Hindlimb muscle (tissue), 1 donor: ENCODE data around the gene DFFB. TPM values are rescaled to one million over a fixed set of nuclear protein-coding genes. Genes with fewer than 3 reads are reported as not detected.
A peak's percentile ranks its signal among the peaks of the same experiment; 100 is the strongest.
"Not testable (repeated sequence)": the region's sequence is repeated elsewhere in the genome, so short reads cannot be mapped to it uniquely, and the experiment has no call there.

ENCODE experiments used
- DNase-seq: peaks from one replicate; pipeline ENCODE4 v3.0.0-alpha.2; 2013
- polyA plus RNA-seq: library from polyadenylated mRNA; unstranded; fragments of 120-200 nt; gene quantifications from one replicate; pipeline ENCODE4 v1.2.1, GENCODE V29; 2013; ENCODE audit not compliant: insufficient read length

Gene DFFB
- polyA plus RNA-seq, 1 donor: 5.7 TPM

- peak; percentile 53 for DNase-seq
Observed at GRCh38 chr1:3910857-3911845, 53.9 kb downstream of the DFFB start.

- no peak for DNase-seq
Observed at GRCh38 chr1:3911981-3912808, 54.9 kb downstream of the DFFB start.

GRCh38 chr1:3912809-3913685 lies 55.8 kb downstream of the DFFB start:
- DNase-seq: no peak

GRCh38 chr1:3914331-3914851 lies 57.1 kb downstream of the DFFB start:
- no peak for DNase-seq

- DNase-seq: no peak
Observed at GRCh38 chr1:3914911-3915310, 57.6 kb downstream of the DFFB start.

GRCh38 chr1:3915551-3916121 lies 58.4 kb downstream of the DFFB start:
- DNase-seq: no peak

GRCh38 chr1:3917761-3918160 lies 60.5 kb downstream of the DFFB start:
- no peak for DNase-seq

GRCh38 chr1:3918359-3918758 lies 61.1 kb downstream of the DFFB start:
- DNase-seq: not testable (repeated sequence)

GRCh38 chr1:3918966-3919611 lies 61.8 kb downstream of the DFFB start:
- DNase-seq: no peak

GRCh38 chr1:3919706-3920105 lies 62.4 kb downstream of the DFFB start:
- DNase-seq: no peak

- DNase-seq: no peak
Observed at GRCh38 chr1:3921765-3922164, 64.5 kb downstream of the DFFB start.

GRCh38 chr1:3922201-3922725 lies 65.0 kb downstream of the DFFB start:
- no peak for DNase-seq

GRCh38 chr1:3922851-3923250 lies 65.6 kb downstream of the DFFB start:
- no peak for DNase-seq

GRCh38 chr1:3923378-3924185 lies 66.3 kb downstream of the DFFB start:
- no peak for DNase-seq

GRCh38 chr1:3924186-3924824 lies 67.0 kb downstream of the DFFB start:
- no peak for DNase-seq

- no peak for DNase-seq
Observed at GRCh38 chr1:3924825-3925220, 67.5 kb downstream of the DFFB start.

GRCh38 chr1:3925256-3925655 lies 68.0 kb downstream of the DFFB start:
- no peak for DNase-seq

- DNase-seq: no peak
Observed at GRCh38 chr1:3925762-3926161, 68.5 kb downstream of the DFFB start.

- DNase-seq: no peak
Observed at GRCh38 chr1:3926956-3927355, 69.7 kb downstream of the DFFB start.

GRCh38 chr1:3928586-3928985 lies 71.3 kb downstream of the DFFB start:
- no peak for DNase-seq
